Stimulated activated naive B cell treated with anti-CD40 and anti-IgM and Interleukin-4, amounts not matched to agents 10 μg/mL and 1 μg/mL and 100 μg/mL, for 72 hours (primary cell): ENCODE results near the gene ATP2B2.

Experiments used
- ATAC-seq, 2 donors: fragments of 150-1000 bp; cut with Tn5 transposase; replicated peaks; 2 replicates each; pipeline ENCODE4 v1.10.0; 2021; ENCODE audit warnings: moderate library complexity in 1 of 2
- DNase-seq: peaks from one replicate; pipeline ENCODE4 v3.0.0; 2021
- H3K27ac Mint-ChIP-seq: one replicate; pipeline ENCODE4 v1.8.0; 2022; ENCODE audit warnings: mild to moderate bottlenecking, mixed read lengths
- H3K27me3 Mint-ChIP-seq, 2 donors: one replicate each; pipeline ENCODE4 v1.8.0; 2022; ENCODE audit warnings: mixed read lengths in 2 of 2
- H3K36me3 Mint-ChIP-seq, 2 donors: one replicate each; pipeline ENCODE4 v1.8.0; 2022; ENCODE audit warnings: mixed read lengths in 2 of 2, mild to moderate bottlenecking in 1 of 2
- H3K4me1 Mint-ChIP-seq, 2 donors: one replicate each; pipeline ENCODE4 v1.8.0; 2022; ENCODE audit warnings: mixed read lengths in 2 of 2, mild to moderate bottlenecking in 1 of 2
- H3K4me3 Mint-ChIP-seq, 2 donors: one replicate each; pipeline ENCODE4 v1.8.0; 2022; ENCODE audit warnings: mild to moderate bottlenecking in 2 of 2, mixed read lengths in 2 of 2, moderate library complexity in 1 of 2
- H3K9me3 Mint-ChIP-seq, 2 donors: one replicate each; pipeline ENCODE4 v1.8.0; 2022; ENCODE audit warnings: mixed read lengths in 2 of 2, mild to moderate bottlenecking in 1 of 2

ATP2B2 gene

DNA sequence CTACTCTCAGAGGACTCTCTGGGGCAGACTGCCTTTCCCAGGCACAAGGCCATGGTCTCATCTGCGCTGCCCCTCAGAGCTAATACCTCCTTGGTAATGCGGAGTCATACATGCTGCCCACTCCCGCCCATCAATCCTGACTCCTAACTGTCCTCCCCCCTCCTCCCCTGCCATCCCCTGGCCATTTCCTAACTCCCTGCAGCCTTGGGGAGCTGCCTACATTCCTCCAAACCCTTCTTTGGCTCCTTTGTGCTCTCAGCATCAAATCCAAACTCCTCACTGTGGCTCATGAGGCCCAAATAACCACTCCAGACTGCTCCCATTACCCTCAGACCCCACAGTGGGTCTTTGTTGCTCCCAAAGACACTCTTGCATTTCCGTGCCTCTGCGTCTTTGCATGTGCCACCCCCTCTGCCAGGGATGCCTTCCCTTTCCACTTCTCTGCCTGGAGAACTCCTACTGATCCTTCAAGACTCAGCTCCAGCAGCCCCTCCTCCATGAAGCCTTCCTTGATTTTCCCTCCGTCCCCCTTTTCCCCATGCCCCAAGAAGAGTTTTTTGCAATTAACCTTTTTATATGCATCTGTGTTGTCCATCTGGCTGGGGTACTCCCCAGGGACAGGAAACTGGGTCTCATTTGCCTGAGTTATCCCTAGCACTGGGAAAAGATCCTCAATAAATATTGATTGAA, 5.5 kb upstream of the ATP2B2 start:
- Mint-ChIP-seq H3K27me3 (peaks cover 14 to 33% of the 10 kb centered on the region in 2 donors), H3K27ac (no peak overlapping the region), H3K4me3 (no peak overlapping the region), H3K9me3 (no peaks in the 10 kb centered on the region), H3K4me1 (no peaks in the 10 kb centered on the region), H3K36me3 (no peaks in the 10 kb centered on the region)
- DNase-seq = no peak
- no peak for ATAC-seq

DNA sequence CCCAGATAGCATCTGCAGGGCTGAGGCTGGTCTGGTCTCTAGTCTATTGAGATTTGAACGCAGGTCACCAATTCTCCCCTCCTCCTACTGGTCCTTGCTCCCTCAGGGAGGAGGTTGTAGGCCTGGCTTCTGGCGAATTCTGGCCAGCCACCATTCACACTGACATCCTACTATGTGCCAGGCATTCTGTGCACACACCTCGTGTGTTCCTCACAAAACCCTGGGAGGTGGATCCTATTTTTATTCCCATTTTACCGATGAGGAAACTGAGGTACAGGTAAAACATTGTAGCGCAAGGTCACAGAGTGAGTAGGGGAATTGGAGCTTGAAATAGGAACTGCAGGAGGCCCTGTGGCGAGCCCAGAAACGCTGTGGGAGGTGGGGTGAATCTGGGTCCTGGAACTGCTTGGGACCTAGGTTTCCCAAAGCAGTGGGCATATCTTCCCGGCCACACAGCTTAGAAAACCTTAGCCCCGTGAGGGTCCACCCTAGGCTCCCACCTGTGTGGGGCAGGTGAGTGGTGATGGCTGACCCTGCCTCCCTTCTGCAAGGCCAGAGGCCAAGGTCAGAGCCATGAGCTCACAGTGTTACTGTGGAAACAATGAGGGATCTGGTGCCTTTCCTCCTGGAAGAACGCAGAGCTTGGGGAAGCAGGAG, 4.8 kb upstream of the ATP2B2 start:
- Mint-ChIP-seq H3K27me3 (peaks cover 16 to 38% of the 10 kb centered on the region in 2 donors), H3K4me3 (no peak overlapping the region), H3K9me3 (no peaks in the 10 kb centered on the region), H3K36me3 (no peaks in the 10 kb centered on the region), H3K27ac (no peak overlapping the region), H3K4me1 (peaks cover 1 to 2% of the 10 kb centered on the region in 2 donors)
- no peak for ATAC-seq
- DNase-seq = no peak

DNA sequence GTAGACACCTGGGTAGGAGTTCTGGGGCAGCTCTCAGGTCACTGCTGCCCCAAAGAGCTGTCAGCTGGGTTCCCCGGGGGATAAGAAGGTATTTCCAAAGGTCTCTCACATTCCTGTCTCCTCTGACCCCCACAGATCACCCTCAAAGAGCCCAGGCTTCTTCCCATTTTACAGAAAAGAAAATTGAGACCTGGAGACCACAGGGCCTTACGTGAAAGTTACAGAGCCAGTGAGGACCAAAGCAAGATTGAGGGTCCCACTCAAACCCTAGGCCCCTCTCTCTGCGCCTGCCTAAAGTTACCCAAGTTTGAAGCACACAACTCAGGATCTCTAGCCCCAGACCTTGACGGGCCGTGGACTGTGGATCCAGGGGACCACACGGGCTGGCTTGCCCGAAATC, 3.9 kb upstream of the ATP2B2 start:
- Mint-ChIP-seq H3K27me3 (peaks cover 24 to 45% of the 10 kb centered on the region in 2 donors), H3K9me3 (no peaks in the 10 kb centered on the region), H3K4me1 (peaks cover 6% of the 10 kb centered on the region in 2 donors), H3K27ac (no peak overlapping the region), H3K36me3 (no peaks in the 10 kb centered on the region), H3K4me3 (no peak overlapping the region)
- ATAC-seq (no peak), DNase-seq (no peak)

DNA sequence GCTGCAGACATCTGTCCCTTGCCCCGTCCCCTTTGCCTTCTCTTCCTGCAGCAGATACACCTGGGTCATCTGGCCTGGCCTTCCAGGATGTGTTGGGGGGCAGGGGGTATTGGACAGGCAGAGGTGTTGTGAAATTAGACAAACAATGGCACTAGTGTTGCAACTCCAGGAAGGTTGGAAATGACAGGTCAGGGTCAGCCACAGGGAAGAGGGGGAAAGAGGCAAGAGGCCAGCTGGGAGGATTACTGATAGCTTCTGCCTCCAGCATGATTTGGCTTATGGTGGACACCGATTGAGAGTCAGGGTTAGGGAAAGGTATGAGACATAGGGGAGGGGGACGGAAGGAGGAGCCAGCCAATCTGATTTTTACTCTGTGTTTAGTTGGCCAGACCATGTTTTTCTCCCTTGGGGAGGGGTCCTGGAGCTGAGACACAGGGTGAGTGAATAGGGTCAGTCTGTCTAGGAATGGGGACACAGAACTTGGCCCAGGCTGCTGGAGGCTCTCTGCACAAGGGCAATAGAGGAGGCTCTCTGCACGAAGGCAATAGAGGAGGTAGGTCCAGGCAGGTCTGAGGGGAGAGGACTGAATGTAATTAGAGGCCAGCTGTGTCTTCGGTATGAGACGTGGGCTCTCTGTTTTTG, 3.4 kb upstream of the ATP2B2 start:
- no peak for DNase-seq

DNA sequence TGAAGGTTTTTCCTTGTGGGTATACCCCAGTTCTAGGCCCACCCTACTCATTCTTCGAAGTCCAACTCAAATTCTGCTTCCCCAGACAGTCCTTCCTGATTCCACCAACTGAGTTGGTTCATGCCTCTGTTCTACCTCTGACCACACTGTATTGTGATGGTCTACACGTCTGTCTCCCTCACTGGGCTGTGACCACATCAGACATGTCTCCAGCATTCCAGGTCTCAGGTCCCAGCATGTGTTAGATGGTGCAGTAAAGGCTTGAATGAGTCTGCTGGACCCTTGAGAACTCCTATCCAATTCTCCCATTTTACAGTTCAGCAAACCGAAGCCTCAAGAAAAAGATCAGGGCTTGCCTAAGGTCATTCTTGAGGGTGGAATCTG, 2.8 kb upstream of the ATP2B2 start:
- no peak overlapping the region for H3K27ac Mint-ChIP-seq
- H3K27me3 Mint-ChIP-seq = peaks cover 32 to 54% of the 10 kb centered on the region in 2 donors
- no peak for DNase-seq
- no peak overlapping the region for H3K4me3 Mint-ChIP-seq
- no peaks in the 10 kb centered on the region for H3K9me3 Mint-ChIP-seq
- H3K36me3 Mint-ChIP-seq = no peaks in the 10 kb centered on the region
- ATAC-seq = no peak
- peaks cover 6% of the 10 kb centered on the region in 2 donors for H3K4me1 Mint-ChIP-seq

More for the DNA sequence above, 3.4 kb upstream of the ATP2B2 start:
- peaks cover 6% of the 10 kb centered on the region in 2 donors for H3K4me1 Mint-ChIP-seq
- ATAC-seq = no peak
- no peak overlapping the region for H3K4me3 Mint-ChIP-seq
- no peaks in the 10 kb centered on the region for H3K36me3 Mint-ChIP-seq
- no peak overlapping the region for H3K27ac Mint-ChIP-seq
- peaks cover 29 to 51% of the 10 kb centered on the region in 2 donors for H3K27me3 Mint-ChIP-seq
- H3K9me3 Mint-ChIP-seq = no peaks in the 10 kb centered on the region

DNA sequence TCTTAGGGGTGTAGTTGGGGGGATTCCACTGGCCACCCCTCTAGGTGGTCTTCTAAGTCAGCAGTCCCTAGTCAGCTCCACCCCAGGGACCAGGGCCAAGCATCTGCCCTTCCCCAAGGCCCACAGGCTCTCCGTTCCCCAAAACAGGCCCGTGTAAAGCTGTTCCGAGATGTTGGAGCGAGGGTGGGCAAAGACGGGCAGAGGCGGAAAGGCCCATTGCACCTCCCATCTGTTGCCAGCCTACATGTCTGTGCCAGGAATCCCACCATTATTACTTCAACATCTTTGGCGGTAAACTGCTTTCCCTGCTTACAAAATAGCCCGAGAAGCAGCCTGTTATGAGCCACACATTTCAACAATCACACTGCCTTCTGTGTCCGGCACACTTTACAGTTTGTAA, 1.9 kb upstream of the ATP2B2 start:
- Mint-ChIP-seq H3K4me1 (peaks cover 6% of the 10 kb centered on the region in 2 donors), H3K27ac (no peak overlapping the region), H3K4me3 (no peak overlapping the region), H3K36me3 (no peaks in the 10 kb centered on the region), H3K27me3 (peaks cover 32 to 57% of the 10 kb centered on the region in 2 donors), H3K9me3 (no peaks in the 10 kb centered on the region)
- DNase-seq (no peak), ATAC-seq (no peak)

DNA sequence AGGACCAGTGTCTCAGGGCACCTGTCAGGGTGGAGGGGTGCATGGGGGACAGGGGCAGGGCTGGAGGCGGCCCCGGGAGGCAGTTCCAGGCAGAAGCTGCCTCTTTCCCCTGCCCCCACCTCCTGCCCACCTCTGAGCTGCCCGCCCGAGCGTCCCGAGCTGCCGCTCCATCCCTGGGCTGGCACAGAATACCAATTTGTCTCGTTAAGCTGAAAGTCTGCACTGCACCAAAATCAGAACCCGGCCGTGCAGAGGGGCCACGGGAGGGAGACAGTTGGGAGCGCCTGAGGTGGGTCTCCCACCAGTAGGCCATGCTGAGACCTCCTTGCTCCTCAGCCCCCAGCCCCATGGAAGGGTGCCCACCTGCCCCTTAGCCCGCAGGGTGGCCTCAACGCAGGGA, 1.3 kb upstream of the ATP2B2 start:
- H3K36me3 Mint-ChIP-seq = no peaks in the 10 kb centered on the region
- no peak for DNase-seq
- H3K27ac Mint-ChIP-seq = no peak overlapping the region
- no peak overlapping the region for H3K4me3 Mint-ChIP-seq
- no peak for ATAC-seq
- peaks cover 6 to 8% of the 10 kb centered on the region in 2 donors for H3K4me1 Mint-ChIP-seq
- peaks cover 32 to 62% of the 10 kb centered on the region in 2 donors for H3K27me3 Mint-ChIP-seq
- H3K9me3 Mint-ChIP-seq = no peaks in the 10 kb centered on the region

DNA sequence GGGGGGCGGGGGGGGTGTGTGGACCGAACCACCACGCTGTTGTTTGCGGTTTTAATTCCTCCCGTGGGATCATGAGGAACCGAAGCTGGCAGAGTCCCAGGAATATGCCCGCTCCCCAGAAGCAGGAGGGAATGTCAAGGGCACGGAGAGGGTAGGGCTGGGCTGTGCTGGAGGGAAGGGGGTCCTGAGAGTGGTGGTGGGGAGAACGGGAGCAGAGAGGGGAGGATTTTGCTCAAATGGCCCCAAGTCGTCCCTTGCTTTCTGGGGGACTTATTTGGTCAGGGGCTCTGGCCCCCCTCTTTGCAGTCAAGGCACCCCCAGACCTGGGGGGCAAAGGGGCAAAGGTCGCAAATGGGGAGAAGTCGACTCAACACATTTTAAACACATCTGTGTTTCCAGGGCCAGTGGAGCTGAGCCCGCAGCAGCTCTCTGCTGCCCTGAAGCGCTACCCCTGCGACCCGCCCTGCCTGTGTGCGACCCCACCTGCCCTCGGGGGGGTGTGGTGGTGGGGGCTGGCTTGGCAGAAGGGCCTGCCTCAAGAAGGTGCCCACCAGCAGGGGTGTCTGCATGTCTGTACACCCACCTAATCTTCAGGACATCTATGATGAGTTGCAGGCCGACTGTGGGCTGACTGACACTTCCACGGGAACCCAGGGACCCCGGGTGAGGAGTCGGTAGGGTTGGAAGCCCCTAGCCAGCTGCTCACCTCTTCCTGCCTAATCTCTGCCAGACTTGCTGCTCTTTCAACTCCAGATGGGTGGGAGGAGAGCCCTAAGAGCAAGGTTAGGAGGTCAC, 602 bp upstream of the ATP2B2 start:
- H3K4me3 Mint-ChIP-seq = no peak overlapping the region
- ATAC-seq (no peak), DNase-seq (no peak)
- no peaks in the 10 kb centered on the region for H3K9me3 Mint-ChIP-seq
- no peaks in the 10 kb centered on the region for H3K36me3 Mint-ChIP-seq
- no peak overlapping the region for H3K27ac Mint-ChIP-seq
- H3K27me3 Mint-ChIP-seq = peaks cover 30 to 59% of the 10 kb centered on the region in 2 donors
- peaks cover 6 to 8% of the 10 kb centered on the region in 2 donors for H3K4me1 Mint-ChIP-seq

DNA sequence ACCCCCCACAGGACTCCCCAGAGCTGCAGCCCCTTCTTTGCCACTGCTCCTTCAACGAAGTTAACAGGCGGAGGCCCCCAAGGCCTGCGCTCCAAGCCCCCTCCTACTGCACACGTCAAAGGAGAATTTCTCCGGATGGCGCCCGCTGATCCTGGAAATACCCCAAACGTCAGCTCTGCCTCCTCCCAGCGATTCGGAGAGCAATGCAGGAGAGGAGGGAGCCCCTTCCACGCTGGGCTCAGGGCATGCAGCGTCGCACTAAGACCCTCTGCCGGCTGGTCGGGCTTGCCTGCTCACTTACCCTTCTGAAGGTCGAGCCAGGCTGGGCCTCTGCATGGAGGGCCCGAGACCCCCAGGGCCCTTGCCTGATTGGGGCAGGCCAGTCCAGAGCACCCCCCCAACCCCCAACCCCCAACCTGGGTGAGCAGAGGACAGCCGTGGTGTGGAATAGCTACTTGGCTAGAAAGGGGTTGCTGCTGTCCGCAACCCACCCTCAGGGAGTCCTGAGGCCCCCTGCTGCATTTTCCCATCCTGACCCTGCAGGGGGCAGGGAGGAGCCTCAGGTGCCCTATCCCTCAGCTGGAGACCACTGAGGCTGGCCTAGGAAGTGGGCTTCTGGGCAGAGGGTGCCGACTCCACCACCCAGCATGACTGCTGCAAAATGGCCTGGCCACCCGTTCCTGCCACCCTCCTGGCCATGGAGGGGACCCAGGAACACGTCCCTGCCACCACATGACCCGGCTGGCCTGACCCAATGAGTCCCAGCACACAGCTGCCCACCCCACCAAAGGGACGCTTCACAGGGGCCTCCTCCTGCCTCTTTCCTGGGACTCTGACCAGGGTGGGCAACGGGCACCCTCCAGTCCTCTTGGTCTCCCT, 976 bp downstream of the ATP2B2 start:
- H3K27me3 Mint-ChIP-seq = peaks cover 27 to 55% of the 10 kb centered on the region in 2 donors
- no peaks in the 10 kb centered on the region for H3K36me3 Mint-ChIP-seq
- no peak overlapping the region for H3K27ac Mint-ChIP-seq
- H3K9me3 Mint-ChIP-seq = no peaks in the 10 kb centered on the region
- peaks cover 6 to 8% of the 10 kb centered on the region in 2 donors for H3K4me1 Mint-ChIP-seq
- peak overlapping the region in 1 of 2 donors; percentile 50 for H3K4me3 Mint-ChIP-seq
- no peak for DNase-seq
- ATAC-seq = no peak

DNA sequence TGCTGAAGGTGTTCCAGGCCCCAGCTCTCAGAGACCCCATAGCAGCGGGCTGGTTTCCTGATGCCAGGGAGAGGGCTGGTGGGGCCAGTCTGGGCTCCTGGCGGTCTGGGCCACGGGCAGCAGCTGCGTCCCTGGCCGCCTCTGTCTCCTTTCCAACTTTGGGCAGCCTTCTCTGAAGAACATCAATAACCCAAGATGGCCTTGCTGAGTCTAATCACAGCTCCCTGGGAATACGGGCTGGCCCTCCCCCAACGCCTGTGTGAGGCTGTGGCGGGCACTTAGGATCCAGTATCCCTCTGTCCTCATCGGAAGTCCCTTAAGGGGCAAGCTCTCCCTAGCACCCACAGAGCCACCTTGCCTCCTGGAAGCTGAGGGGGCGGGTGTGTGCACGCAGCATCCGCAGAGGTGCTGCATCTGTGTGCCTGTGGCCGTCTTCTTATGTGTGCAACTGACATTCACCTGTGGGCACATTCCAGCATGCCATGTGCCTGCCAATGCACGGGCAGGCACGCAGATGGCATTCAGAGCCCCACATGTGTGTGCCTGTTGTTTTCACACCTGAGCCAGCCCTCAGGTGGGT, 2.1 kb downstream of the ATP2B2 start:
- Mint-ChIP-seq H3K9me3 (no peaks in the 10 kb centered on the region), H3K4me1 (peaks cover 6 to 8% of the 10 kb centered on the region in 2 donors), H3K27ac (no peak overlapping the region), H3K4me3 (no peak overlapping the region), H3K27me3 (peaks cover 28 to 55% of the 10 kb centered on the region in 2 donors), H3K36me3 (no peaks in the 10 kb centered on the region)
- ATAC-seq (no peak), DNase-seq (no peak)

DNA sequence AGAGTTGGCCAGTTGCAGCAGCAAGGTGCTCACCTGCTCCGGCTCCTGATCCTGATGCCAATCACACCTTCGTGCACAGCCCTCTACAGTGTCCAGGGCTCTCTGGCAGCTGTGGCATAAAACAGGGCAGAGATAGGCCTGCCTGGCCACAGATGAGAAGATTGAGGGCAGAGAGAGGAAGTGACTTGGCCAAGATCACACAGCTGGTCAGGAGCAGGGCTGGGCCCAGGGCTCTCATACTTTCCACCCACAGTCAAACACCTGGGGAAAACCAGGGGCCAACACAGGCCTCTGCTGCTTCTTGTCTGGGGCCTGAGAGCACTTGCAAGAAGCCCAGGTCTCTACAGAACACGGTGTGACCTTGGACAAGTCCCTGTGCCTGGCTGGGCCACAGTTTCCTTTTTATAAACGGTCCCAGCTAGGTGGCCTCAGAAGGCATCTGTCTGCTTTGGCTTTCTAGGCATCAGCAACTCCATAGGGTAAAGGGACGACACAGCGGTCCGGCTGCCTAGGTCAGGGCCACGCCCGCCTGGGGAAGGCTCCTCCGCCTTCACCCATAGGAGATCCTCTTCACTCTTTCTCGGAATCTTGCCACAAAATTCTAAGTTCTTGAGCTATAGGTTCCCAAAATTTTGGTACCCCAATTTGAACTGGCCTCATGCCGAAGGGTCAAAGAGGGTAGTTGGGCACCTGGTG, 3.1 kb downstream of the ATP2B2 start:
- H3K27me3 Mint-ChIP-seq = peaks cover 24 to 55% of the 10 kb centered on the region in 2 donors
- ATAC-seq = peak; percentile 56 to 81
- H3K27ac Mint-ChIP-seq = no peak overlapping the region
- H3K36me3 Mint-ChIP-seq = no peaks in the 10 kb centered on the region
- H3K9me3 Mint-ChIP-seq = no peaks in the 10 kb centered on the region
- H3K4me3 Mint-ChIP-seq = no peak overlapping the region
- peaks cover 6 to 8% of the 10 kb centered on the region in 2 donors for H3K4me1 Mint-ChIP-seq
- DNase-seq = no peak

DNA sequence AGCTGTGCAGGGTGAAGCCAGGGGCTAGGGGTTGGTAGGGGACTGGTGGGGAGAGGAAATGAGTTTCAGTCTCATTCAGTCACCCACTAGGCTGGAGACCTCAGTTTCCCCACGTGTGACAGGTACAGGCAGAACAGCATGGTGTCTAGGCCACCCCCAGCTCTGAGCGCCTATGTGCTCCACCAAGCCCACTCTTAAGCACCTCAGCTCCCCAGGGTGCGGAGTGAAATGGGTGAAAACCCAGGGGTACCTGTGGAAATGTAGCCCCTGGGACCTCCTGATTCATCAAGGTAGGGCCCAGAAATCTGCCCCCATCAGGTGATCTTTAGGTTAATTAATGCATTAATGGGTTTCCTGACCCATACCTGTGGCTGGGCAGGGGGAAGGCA, 3.7 kb downstream of the ATP2B2 start:
- no peaks in the 10 kb centered on the region for H3K36me3 Mint-ChIP-seq
- peaks cover 6 to 8% of the 10 kb centered on the region in 2 donors for H3K4me1 Mint-ChIP-seq
- no peak overlapping the region for H3K27ac Mint-ChIP-seq
- ATAC-seq (no peak), DNase-seq (no peak)
- H3K27me3 Mint-ChIP-seq = peaks cover 24 to 48% of the 10 kb centered on the region in 2 donors
- H3K9me3 Mint-ChIP-seq = no peaks in the 10 kb centered on the region
- H3K4me3 Mint-ChIP-seq = no peak overlapping the region
